K562 (cell line): ENCODE measurements around the gene CASP9. TPM values are rescaled to one million over a fixed set of nuclear protein-coding genes. Genes with fewer than 3 reads are reported as not detected.

ENCODE experiments used
- DNMT1 ChIP-seq: fragments of 450-650 bp; IDR thresholded peaks from 2 replicates; pipeline ENCODE4 v1.6.1; 2016; ENCODE audit warnings: antibody characterized with exemption, mild to moderate bottlenecking
- ZNF224 ChIP-seq: sonication (generic); formaldehyde crosslinking; IDR thresholded peaks from 2 replicates; pipeline ENCODE4 v1.8.0; 2022; ENCODE audit warnings: mild to moderate bottlenecking, missing genetic modification reagents
- polyA plus RNA-seq, 8 experiments: library from polyadenylated mRNA; depleted of rRNA in 4 of 8; stranded (reverse) in 5 of 8; unstranded in 3 of 8; fragments of >200 nt; fragmentation: Nextera tagmentation in 2 of 8; fragmentation: Illumina TruSeq in 1 of 8; extraction: Ambion mirVana in 2 of 8; extraction: Trizol in 1 of 8; gene quantifications; 2 replicates each; pipeline versions ENCODE4 v1.2.1 to v1.2.3, GENCODE V29; 2011 to 2014; ENCODE audit warnings: inconsistent platforms in 1 of 8, missing spikeins in 1 of 8
- total RNA-seq, 7 experiments: library from RNA; depleted of rRNA in 6 of 7; stranded (reverse); fragments of >200 nt in 6 of 7; fragmentation: Illumina TruSeq in 2 of 7; extraction: Trizol in 2 of 7; gene quantifications; 2 replicates each; pipeline versions ENCODE4 v1.2.1 to v1.2.3, GENCODE V29; 2011 to 2021; ENCODE audit warnings: low replicate concordance in 1 of 7
- TF ChIP-seq, protein P1 (sequence below): fragments of 450-650 bp; IDR thresholded peaks from 2 replicates; pipeline ENCODE4 v1.6.1; 2016; ENCODE audit warnings: mild to moderate bottlenecking, moderate library complexity
- TF ChIP-seq, protein P2 (sequence below): fragments of 250-450 bp; sonication (Bioruptor Pico); IDR thresholded peaks from 2 replicates; pipeline ENCODE4 v1.5.0; 2020; ENCODE audit warnings: mild to moderate bottlenecking

Gene CASP9
- total and polyA plus RNA-seq, 9 of the 15 experiments (the other 6 are each of a cell fraction or from before 2014, with no cell fraction given) = 10.8 to 54.1 (median 30.7) TPM

DNA sequence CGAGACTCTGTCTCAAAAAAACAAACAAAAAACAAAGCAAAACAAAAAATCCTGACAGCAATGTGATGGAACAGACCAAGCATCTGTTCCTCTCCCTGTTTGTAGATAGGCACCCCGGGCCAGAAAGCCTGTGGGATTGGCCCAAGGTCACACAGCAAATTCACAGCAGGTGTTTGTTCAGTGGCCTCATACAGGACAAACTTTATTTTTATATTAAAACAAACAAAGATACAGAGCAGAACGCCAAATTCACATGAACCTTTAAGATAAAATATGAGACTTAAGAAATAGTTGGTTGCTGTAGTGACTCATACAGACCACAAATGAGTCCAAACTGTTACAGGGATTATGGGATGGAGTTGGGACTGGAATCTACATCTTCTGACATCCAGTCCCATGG is 69.8 kb downstream of the CASP9 start (continued):
- TF ChIP-seq, protein P1, sequence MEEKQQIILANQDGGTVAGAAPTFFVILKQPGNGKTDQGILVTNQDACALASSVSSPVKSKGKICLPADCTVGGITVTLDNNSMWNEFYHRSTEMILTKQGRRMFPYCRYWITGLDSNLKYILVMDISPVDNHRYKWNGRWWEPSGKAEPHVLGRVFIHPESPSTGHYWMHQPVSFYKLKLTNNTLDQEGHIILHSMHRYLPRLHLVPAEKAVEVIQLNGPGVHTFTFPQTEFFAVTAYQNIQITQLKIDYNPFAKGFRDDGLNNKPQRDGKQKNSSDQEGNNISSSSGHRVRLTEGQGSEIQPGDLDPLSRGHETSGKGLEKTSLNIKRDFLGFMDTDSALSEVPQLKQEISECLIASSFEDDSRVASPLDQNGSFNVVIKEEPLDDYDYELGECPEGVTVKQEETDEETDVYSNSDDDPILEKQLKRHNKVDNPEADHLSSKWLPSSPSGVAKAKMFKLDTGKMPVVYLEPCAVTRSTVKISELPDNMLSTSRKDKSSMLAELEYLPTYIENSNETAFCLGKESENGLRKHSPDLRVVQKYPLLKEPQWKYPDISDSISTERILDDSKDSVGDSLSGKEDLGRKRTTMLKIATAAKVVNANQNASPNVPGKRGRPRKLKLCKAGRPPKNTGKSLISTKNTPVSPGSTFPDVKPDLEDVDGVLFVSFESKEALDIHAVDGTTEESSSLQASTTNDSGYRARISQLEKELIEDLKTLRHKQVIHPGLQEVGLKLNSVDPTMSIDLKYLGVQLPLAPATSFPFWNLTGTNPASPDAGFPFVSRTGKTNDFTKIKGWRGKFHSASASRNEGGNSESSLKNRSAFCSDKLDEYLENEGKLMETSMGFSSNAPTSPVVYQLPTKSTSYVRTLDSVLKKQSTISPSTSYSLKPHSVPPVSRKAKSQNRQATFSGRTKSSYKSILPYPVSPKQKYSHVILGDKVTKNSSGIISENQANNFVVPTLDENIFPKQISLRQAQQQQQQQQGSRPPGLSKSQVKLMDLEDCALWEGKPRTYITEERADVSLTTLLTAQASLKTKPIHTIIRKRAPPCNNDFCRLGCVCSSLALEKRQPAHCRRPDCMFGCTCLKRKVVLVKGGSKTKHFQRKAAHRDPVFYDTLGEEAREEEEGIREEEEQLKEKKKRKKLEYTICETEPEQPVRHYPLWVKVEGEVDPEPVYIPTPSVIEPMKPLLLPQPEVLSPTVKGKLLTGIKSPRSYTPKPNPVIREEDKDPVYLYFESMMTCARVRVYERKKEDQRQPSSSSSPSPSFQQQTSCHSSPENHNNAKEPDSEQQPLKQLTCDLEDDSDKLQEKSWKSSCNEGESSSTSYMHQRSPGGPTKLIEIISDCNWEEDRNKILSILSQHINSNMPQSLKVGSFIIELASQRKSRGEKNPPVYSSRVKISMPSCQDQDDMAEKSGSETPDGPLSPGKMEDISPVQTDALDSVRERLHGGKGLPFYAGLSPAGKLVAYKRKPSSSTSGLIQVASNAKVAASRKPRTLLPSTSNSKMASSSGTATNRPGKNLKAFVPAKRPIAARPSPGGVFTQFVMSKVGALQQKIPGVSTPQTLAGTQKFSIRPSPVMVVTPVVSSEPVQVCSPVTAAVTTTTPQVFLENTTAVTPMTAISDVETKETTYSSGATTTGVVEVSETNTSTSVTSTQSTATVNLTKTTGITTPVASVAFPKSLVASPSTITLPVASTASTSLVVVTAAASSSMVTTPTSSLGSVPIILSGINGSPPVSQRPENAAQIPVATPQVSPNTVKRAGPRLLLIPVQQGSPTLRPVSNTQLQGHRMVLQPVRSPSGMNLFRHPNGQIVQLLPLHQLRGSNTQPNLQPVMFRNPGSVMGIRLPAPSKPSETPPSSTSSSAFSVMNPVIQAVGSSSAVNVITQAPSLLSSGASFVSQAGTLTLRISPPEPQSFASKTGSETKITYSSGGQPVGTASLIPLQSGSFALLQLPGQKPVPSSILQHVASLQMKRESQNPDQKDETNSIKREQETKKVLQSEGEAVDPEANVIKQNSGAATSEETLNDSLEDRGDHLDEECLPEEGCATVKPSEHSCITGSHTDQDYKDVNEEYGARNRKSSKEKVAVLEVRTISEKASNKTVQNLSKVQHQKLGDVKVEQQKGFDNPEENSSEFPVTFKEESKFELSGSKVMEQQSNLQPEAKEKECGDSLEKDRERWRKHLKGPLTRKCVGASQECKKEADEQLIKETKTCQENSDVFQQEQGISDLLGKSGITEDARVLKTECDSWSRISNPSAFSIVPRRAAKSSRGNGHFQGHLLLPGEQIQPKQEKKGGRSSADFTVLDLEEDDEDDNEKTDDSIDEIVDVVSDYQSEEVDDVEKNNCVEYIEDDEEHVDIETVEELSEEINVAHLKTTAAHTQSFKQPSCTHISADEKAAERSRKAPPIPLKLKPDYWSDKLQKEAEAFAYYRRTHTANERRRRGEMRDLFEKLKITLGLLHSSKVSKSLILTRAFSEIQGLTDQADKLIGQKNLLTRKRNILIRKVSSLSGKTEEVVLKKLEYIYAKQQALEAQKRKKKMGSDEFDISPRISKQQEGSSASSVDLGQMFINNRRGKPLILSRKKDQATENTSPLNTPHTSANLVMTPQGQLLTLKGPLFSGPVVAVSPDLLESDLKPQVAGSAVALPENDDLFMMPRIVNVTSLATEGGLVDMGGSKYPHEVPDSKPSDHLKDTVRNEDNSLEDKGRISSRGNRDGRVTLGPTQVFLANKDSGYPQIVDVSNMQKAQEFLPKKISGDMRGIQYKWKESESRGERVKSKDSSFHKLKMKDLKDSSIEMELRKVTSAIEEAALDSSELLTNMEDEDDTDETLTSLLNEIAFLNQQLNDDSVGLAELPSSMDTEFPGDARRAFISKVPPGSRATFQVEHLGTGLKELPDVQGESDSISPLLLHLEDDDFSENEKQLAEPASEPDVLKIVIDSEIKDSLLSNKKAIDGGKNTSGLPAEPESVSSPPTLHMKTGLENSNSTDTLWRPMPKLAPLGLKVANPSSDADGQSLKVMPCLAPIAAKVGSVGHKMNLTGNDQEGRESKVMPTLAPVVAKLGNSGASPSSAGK = no peak
- TF ChIP-seq ZNF224 = no peak
- TF ChIP-seq, protein P2, sequence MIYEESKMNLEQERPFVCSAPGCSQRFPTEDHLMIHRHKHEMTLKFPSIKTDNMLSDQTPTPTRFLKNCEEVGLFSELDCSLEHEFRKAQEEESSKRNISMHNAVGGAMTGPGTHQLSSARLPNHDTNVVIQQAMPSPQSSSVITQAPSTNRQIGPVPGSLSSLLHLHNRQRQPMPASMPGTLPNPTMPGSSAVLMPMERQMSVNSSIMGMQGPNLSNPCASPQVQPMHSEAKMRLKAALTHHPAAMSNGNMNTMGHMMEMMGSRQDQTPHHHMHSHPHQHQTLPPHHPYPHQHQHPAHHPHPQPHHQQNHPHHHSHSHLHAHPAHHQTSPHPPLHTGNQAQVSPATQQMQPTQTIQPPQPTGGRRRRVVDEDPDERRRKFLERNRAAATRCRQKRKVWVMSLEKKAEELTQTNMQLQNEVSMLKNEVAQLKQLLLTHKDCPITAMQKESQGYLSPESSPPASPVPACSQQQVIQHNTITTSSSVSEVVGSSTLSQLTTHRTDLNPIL (CRISPR knock-in tag) = no peak
- no peak for TF ChIP-seq DNMT1
